NCI-H345 (cell line): Measurements from ENCODE around the gene SH3BP1.

Source experiments
- DNase-seq: peaks from one replicate; lab custom pipeline; 2025; lab: John Stamatoyannopoulos, UW

Gene SH3BP1

DNA sequence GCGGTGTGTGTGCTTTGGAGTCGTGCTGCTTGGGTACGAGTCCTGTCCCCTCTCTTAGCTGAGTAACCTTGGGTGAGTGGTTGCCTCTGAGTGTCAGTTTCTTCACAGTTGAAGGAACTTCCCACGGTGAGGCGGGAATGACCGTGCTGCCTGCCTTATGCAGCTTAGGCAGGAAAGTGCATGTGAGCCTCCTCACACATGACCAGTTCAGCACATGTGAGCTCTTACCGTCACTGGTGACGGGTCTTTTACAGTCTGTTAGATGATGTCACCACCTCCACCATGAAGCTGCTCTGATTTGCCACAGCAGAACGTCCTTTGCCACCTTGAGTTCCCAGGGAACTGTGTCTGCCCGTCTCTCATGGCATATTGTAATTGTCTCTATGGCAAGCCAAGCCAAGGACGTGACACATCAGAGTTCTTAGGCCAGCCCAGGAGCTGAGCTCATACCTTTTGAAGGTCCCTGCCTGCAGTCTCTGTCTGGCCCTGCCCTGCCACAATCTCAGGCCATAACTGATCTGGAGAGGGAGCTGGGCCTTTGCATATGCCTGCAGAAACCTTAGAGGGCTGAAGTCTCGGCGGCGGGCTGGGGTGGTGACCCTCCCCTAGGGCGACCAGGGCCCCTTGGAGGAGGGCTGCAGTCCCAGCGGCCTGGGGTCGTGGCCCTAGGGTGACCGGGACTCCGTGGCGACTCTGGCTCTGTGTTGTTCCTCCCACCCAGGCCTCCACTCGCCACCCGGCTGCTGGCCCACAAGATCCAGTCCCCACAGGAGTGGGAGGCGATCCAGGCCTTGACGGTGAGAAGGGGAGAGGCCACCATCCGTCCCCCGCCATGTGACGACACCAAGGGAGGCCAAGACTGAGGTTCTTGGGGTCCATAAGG, 23.0 kb upstream of the SH3BP1 start:
- no peak for DNase-seq

DNA sequence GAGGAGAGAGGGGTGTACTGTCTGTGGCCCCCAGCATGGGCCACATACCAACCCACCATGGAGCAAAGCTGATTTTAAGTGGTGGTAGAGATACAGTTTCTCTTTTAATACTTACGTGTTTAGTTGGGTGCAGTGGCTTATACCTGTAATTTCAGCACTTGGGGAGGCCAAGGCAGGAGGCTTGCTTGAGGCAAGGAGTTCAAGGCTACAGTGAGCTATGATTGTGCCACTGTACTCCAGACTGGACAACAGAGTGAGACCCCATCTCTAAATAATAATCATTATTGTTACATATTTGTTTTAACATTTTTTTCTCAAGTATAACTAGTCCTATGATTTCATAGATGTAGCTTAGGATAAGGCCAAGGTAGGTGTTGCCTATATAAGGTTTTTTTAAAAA, 22.0 kb upstream of the SH3BP1 start:
- DNase-seq, result no peak

DNA sequence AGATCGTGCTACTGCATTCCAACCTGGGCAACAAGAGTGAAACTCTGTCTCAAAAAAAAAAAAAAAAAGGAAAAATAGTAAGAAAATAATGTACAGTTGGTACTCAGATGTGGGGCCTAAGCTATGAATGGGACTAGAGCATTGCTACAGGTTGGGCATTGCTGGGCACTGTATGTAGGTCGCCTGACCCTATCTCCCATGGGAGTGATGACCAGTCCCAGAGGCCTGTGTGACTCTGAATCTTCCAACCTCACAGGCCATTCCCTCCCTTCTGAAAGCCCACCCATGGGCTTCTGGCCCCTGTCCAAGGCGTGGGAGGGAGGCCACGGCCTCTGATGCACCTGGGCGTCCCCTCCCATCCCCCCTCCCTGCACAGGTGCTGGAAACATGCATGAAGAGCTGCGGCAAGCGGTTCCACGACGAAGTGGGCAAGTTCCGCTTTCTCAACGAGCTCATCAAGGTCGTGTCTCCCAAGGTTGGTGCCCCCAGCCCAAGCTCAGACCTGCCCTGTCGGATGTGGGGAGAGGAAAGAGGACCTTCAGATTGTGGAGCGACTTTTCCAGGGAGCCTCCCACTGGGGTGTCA, 21.3 kb upstream of the SH3BP1 start:
- DNase-seq, result no peak

GRCh38 chr22:37618674-37619073, 20.8 kb upstream of the SH3BP1 start:
- no peak for DNase-seq

GRCh38 chr22:37619991-37620390, 19.5 kb upstream of the SH3BP1 start:
- no peak for DNase-seq

DNA sequence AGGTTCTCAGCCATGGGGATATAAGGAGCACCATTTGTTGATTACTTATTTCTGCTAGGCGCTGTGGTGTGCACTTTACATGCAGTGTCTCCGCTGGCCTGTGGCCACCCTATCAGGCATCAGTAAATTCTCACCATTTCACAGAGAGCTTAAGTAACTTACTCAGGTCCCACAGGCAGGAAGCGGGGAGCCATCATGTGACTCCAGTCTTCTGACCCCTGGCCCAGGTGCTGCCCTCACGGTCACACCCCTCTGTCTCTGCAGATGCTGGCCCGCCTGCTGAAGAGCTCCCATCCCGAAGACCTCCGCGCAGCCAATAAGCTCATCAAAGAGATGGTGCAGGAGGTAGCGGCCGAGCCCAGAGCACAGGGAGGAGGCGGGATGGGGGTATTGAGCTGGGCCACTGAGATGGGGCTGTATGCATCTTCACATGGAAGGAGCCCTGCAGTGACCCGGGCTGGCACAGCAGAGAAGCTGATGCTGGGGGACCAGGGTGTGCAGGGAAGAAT, 18.1 kb upstream of the SH3BP1 start:
- no peak for DNase-seq

DNA sequence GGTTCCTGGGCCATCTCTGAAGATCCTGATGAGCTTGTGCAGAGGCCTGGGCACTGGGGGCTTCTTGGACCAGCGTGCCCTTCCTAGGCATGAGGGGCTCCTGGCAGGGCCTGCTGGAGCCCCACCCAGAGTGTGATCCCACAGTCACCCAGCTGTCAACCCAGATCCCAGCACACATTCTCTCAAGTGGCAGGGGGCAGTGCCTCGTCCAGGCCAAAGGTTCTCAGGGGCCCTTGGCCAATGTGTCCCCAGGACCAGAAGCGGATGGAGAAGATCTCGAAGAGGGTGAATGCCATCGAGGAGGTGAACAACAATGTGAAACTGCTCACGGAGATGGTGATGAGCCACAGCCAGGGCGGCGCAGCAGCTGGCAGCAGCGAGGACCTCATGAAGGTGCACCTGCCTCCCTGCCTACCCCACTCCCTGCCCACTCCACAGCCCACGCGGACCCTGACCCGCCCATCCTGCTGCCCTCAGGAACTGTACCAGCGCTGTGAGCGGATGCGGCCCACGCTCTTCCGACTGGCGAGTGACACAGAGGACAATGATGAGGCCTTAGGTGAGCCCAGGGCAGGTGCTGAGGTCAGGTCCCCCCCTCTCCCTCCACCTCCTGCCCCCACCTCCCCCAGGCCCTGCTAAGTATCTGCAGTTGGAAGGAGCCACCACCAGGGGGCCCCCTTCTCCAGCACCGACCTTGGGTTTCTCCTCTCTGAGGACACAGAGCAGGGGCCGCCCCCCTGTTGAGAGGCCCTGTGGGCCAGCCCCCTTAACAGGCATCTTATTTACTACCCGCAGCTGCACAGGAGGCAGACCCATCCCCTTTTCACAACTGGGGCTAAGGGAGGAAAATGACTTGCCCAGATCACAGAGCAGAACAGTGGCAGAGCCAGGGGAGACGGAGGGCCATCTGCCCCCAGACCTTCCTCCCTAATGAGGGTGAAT, 16.1 kb upstream of the SH3BP1 start:
- peak; percentile 17 for DNase-seq

GRCh38 chr22:37624017-37624365, 15.5 kb upstream of the SH3BP1 start:
- DNase-seq, result no peak

DNA sequence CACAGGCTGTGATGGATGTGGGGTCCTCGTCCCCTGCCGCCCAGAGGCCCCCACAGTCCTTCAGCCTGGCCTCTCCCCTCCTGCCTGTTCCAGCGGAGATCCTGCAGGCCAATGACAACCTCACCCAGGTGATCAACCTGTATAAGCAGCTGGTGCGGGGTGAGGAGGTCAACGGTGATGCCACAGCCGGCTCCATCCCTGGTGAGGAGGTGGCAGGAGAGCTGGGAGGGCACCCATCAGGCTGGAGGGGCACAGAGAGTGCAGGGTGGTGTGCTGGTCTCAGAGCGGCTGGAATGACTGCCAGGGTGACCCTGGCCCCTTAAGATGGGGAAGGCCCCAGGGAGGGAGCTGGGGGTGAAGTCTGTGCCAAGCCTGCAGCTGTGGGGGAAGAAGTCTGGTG, 14.6 kb upstream of the SH3BP1 start:
- DNase-seq, result no peak

- no peak for DNase-seq
These were observed 13.7 kb upstream of the SH3BP1 start for GRCh38 chr22:37625737-37626136.

DNA sequence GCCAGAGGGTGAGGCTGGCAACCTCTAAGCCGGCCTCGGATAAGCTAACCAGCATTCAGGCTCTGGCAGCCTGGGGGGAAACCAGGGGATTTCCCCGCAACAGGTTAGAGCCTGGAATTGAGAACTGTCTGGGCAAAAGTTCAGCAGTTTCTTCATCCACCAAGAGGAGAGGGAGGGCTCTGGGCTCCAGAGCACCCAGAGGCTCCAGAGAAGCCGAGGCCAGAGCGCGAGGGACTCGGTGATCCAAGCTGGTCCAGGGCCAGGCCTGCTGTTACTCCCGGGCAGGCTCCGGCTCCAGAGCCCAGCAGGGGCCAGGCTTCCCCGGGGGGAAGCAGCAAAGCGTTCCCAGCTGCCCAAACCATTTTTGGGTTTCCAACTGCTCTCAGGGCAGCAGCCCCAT, 13.3 kb upstream of the SH3BP1 start:
- no peak for DNase-seq

DNA sequence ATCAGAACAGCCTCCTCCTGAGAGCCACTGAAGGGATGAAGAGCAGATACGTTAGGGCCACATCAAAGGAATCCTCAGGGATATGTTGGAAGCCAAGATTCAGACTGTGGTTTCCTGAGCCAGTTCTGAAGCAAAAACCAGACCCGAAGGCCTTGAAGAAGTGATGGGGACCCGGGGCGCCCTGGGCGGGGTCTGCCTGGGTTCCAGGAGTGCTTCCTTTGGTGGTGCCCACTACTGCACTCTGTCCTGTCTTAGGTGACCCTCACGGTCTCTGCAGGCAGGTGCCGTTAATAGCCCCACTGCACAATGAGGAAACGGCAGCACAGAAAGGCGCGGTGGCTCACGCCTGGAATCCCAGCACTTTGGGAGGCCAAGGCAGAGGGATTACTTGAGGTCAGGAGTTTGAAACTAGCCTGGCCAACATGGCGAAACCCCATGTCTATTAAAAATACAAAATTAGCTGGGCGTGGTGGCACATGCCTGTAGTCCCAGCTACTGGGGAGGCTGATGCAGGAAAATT, 12.9 kb upstream of the SH3BP1 start:
- no peak for DNase-seq

GRCh38 chr22:37627121-37627520, 12.3 kb upstream of the SH3BP1 start:
- DNase-seq, result no peak

- no peak for DNase-seq
These were observed 11.9 kb upstream of the SH3BP1 start for GRCh38 chr22:37627545-37627944.

GRCh38 chr22:37628830-37629229, 10.6 kb upstream of the SH3BP1 start:
- DNase-seq, result no peak

- DNase-seq, result no peak
These were observed 9.5 kb upstream of the SH3BP1 start for GRCh38 chr22:37629928-37630327.

GRCh38 chr22:37630839-37631435, 8.5 kb upstream of the SH3BP1 start:
- DNase-seq, result no peak

- DNase-seq, result no peak
These were observed 7.9 kb upstream of the SH3BP1 start for GRCh38 chr22:37631448-37632173.

DNA sequence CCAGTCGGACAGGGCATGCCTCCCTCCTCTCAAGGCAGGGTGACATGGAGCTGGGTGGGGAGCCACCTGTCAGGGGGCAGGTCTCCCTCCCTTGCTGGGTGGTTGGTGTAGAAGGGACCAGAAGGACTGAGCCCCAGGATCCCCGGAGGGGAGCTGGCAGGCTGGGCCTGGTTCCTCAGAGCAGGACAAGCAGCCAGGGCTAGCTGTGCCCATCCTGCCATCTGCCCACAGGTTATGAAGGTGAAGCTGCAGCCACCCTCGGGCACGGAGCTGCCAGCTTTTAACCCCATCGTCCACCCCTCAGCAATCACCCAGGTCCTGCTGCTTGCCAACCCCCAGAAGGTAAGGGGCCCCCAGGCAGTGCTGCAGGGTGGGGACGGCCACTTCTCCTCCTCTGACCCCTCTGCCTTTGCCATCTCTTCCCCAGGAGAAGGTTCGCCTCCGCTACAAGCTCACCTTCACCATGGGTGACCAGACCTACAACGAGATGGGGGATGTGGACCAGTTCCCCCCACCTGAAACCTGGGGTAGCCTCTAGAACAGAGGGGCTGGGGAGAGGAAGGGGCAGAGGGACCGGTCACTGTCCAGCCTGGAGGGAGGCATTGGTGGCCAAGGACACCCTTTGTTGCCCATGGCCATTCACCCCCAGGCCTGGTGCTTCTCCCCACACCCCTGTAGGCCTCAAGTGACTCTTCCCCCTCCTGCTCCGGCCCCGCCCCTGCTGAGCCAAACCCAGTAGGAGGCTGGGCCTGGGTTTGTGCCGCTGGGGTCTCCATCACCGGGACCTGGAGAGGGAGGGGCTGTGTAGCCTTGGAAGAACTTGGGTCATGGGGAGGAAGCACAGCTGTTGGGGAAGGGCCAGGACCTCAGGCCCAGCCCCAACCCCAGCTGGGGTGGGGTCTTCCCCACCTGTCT, 7.0 kb upstream of the SH3BP1 start:
- DNase-seq, result no peak

DNA sequence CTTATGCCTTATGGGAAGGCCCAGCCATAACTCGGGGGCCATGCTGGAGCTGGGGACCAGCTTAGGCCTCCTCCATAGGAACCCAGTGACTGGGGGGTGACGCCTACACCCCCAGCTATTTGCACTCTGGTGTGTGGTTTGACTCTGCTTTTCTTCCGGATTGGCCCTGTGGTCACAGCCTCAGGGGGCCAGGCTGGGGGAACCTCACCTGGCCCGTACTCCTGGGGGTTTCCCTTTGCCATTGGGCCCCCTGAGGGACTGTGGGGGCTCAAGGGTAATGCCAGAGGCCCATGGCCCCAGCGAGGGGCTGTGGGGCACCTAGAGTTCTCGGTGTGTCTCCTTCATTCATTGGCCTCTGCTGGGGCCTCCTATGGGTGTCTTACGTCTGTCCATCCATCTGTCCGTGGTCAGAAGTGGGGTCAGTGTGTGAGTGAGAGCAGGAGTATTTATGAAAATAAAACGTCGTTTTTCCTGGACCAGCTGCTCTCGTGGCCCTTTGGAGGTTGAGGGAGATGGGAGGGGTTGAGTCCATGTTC, 6.3 kb upstream of the SH3BP1 start:
- no peak for DNase-seq
